ENCODE measurements around the gene ITFG2. TPM values are rescaled to one million over a fixed set of nuclear protein-coding genes. Genes with fewer than 3 reads are reported as not detected.
"Not testable (repeated sequence)": the region's sequence is repeated elsewhere in the genome, so short reads cannot be mapped to it uniquely, and the experiment has no call there.

Gene ITFG2
- total RNA-seq, 4 donors from 2014 or later = 34.5 to 45.0 (median 36.9) TPM

DNA sequence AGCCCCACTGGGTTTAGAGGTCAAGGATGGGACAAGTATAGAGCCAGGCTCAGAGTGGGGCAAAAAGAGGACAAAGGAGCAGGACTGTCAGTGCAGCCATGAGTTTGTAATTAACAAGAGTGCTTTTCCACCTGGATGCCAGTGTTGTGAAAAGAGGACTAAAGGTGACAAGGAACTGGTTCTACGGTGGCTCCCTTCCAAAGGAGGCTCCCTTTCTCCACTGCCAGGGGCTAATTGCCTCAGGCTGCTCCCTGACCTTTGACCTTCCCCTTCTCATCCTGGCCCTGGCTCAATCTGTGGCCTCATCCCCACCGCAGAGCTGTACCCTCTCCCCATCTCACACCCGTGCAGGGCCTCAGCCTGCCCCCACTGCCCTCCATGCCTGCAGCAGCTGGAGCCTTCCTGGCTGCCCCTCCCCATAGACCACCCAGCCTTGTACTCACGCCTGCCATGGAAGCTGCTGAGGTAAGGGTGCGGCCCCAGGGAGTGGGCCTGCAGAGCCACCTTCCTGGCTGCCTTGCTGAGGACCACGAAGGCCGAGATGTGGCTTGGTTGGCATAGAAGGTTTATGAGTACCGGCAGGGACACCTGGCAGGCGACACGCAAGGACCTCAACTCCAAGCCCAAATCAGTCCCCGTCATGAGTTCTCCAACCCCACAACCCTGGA is 42.5 kb upstream of the ITFG2 start:
- WGBS, 2 donors = 72 to 74% methylated on average over 11 of the region's 11 CpGs
- Histone ChIP-seq H3K27me3 (no peaks in the 10 kb centered on the region), H3K27ac (no peak overlapping the region), H3K4me3 (no peak overlapping the region), H3K4me1 (no peaks in the 10 kb centered on the region), H3K9me3 (no peaks in the 10 kb centered on the region), H3K36me3 (no peaks in the 10 kb centered on the region)
- no peak for DNase-seq (ENCODE audit: low spot score in 2 of 2)
- TF ChIP-seq CTCF (IDR thresholded peaks at IDR 0.05) = no peak
- TF ChIP-seq EP300 (IDR thresholded peaks at IDR 0.05) = no peak

- H3K9me3 ChIP-seq; H3K4me3 ChIP-seq; H3K27me3 ChIP-seq; H3K4me1 ChIP-seq; H3K27ac ChIP-seq; DNase-seq (ENCODE audit: low spot score in 2 of 2); H3K36me3 ChIP-seq: not testable (repeated sequence)
- WGBS, 2 donors = 94 to 97% methylated on average over 3 of the region's 3 CpGs
Measured at GRCh38 chr12:2770544-2770943, 41.9 kb upstream of the ITFG2 start.

DNA sequence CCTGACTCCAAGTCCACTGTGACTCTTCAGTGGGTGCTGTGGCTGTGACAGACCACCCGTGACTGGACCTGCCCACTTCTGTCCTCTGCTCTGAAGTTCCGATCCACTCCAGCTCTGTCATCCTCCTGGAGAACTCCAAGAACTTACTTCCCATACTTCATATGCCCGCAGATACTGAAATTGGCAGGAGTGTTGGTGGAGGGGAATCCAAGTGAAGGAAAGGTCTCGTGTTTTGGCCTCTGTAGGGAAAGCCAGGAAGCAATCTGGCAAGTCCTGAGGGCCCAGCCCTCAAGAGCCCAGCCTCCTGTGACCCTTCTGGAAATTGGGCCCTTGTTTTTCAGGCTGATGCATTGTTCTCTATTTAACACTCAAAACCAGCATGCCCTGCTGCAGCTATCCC is 40.1 kb upstream of the ITFG2 start:
- Histone ChIP-seq H3K36me3 (no peaks in the 10 kb centered on the region), H3K27me3 (no peaks in the 10 kb centered on the region), H3K9me3 (no peaks in the 10 kb centered on the region), H3K4me3 (no peak overlapping the region), H3K27ac (no peak overlapping the region), H3K4me1 (no peaks in the 10 kb centered on the region)
- WGBS, 2 donors = 72 to 87% methylated on average over 4 of the region's 4 CpGs
- TF ChIP-seq POLR2A (IDR thresholded peaks at IDR 0.05) (no peak), EP300 (IDR thresholded peaks at IDR 0.05) (no peak), CTCF (IDR thresholded peaks at IDR 0.05) (no peak)
- no peak for DNase-seq (ENCODE audit: low spot score in 2 of 2)

GRCh38 chr12:2773199-2773875 is 39.1 kb upstream of the ITFG2 start:
- TF ChIP-seq CTCF (IDR thresholded peaks at IDR 0.05) = no peak
- TF ChIP-seq EP300 (IDR thresholded peaks at IDR 0.05) = no peak
- TF ChIP-seq POLR2A (IDR thresholded peaks at IDR 0.05) = no peak
- no peaks in the 10 kb centered on the region for H3K27me3 ChIP-seq
- no peaks in the 10 kb centered on the region for H3K36me3 ChIP-seq
- H3K27ac ChIP-seq = no peak overlapping the region
- no peak overlapping the region for H3K4me3 ChIP-seq
- 67 to 74% methylated on average over 19 of the region's 19 CpGs for WGBS, 2 donors
- no peaks in the 10 kb centered on the region for H3K9me3 ChIP-seq
- no peaks in the 10 kb centered on the region for H3K4me1 ChIP-seq
- no peak for DNase-seq (ENCODE audit: low spot score in 2 of 2)

GRCh38 chr12:2775431-2775830 is 37.0 kb upstream of the ITFG2 start:
- H3K27me3 ChIP-seq = no peaks in the 10 kb centered on the region
- no peak for DNase-seq (ENCODE audit: low spot score in 2 of 2)
- H3K4me1 ChIP-seq = no peaks in the 10 kb centered on the region
- TF ChIP-seq EP300 (IDR thresholded peaks at IDR 0.05) (no peak), POLR2A (IDR thresholded peaks at IDR 0.05) (no peak), CTCF (IDR thresholded peaks at IDR 0.05) (no peak)
- no peak overlapping the region for H3K4me3 ChIP-seq
- 75 to 77% methylated on average over 8 of the region's 8 CpGs for WGBS, 2 donors
- H3K36me3 ChIP-seq = no peaks in the 10 kb centered on the region
- H3K27ac ChIP-seq = no peak overlapping the region
- H3K9me3 ChIP-seq = no peaks in the 10 kb centered on the region
